SK-N-MC (cell line): Measurements from ENCODE around the gene CTLA4.

Experiments
- EZH2 ChIP-seq: fragments of 200-600 bp; sonication (generic); IDR thresholded peaks from one replicate; pipeline ENCODE4 v1.6.1; 2017; ENCODE audit warnings: antibody characterized with exemption
- FOXP2 ChIP-seq: optimal IDR thresholded peaks from 2 replicates; pipeline ENCODE3; 2011; ENCODE audit warnings: mild to moderate bottlenecking, moderate library complexity; ENCODE audit not compliant: insufficient read depth; ENCODE audit errors: extremely low read length, control extremely low read depth
- POLR2AphosphoS5 ChIP-seq: IDR thresholded peaks from 2 replicates; pipeline ENCODE4 v1.6.1; 2012; ENCODE audit warnings: mild to moderate bottlenecking, low read depth, low read length, borderline replicate concordance

DNA sequence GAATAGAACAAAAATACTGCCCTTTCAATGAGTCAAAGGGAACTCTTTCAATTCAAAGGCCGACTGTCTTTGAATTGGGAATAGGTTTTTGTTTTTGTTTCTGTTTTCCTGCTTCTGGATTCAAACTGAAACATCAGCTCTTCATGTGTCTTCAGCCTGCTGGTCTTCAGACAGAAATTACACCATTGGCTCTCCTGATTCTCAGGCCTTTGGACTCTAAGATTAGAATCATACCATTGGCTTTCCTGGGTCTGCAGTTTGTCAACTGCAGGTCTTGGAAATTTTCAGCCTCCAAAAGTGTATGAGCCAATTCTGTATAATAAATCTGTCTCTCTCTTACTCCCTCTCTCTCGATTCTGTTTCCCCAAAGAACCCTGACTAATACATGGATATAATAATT is 31.1 kb downstream of the CTLA4 start:
- no peak for TF ChIP-seq POLR2AphosphoS5
- no peak for TF ChIP-seq EZH2
- no peak for TF ChIP-seq FOXP2
